NCI-H526 (cell line): Measurements from ENCODE around the gene TES.
"Not testable (repeated sequence)": the region's sequence is repeated elsewhere in the genome, so short reads cannot be mapped to it uniquely, and the experiment has no call there.

Experiments used
- DNase-seq, 2 experiments: peaks; one replicate each; lab custom pipeline; 2025; lab: John Stamatoyannopoulos, UW

TES gene

DNA sequence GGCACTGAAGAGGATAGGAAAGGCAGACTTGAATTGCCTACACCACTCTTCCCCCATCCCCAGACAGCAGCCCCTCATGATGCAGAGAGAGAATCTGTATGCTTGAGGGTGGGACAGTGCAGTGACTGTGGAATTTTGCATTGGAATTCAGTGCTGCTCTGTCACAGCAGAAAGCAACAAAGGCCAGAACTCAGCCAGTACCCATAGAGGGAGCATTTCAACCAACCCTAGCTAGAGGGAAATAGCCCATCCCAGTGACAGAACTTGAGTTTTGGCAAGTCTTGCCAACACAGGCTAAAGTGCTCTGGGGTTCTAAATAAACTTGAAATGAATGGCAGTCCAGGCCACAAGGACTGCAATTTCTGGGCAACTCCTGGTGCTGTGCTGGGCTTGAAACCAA, 80.4 kb downstream of the TES start:
- DNase-seq: no peak

DNA sequence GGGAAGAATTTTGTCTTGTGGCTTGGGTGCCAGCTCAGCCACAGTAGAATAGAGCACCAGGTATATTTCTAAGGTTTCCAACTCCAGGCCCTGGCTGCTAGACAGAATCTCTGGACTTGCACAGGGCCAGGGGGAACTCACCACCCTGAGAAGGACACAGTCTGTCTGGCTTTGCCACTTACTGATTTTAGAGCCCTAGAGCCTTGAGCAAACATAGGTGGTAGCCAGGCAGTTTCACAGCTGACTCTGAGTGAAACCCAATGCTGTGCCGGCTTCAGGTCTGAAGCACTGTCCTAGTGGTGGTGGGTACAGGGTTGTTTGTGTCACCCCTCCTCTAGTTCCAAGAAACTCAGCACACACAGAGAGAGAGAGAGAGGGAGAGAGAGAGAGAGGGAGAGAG, 81.6 kb downstream of the TES start:
- no peak for DNase-seq

DNA sequence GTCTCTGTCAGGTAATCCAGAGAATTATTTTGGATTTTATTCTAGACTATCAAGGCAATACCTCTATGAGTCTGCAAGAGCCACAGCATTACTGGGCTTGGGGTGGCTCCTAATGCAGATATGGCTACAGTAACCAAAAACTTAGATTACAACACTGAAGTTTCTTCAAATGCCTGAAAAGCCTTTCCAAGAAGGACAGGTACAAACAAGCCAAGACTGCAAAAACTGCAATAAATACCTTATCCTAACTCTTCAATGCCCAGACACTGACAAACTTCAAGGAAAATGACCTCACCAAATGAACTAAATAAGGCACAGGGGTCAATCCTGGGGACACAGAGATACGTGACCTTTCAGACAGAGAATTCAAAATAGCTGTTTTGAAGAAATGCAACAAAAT, 82.0 kb downstream of the TES start:
- no peak for DNase-seq

DNA sequence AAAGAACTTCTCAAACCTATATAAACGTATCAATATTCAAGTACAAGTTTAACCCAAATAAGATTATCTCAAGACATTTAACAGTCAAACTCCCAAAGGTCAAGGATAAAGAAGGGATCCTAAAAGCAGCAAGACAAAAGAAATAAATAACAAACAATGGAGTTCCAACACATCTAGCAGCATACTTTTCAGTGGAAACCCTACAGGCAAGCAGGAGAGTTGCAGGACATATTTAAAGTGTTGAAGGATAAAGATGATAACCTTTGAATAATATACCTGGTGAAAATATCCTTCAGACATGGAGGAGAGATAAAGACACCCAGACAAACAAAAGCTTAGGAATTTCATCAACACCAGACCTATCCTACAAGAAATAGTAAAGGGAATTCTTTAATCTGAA, 82.8 kb downstream of the TES start:
- DNase-seq: no peak

DNA sequence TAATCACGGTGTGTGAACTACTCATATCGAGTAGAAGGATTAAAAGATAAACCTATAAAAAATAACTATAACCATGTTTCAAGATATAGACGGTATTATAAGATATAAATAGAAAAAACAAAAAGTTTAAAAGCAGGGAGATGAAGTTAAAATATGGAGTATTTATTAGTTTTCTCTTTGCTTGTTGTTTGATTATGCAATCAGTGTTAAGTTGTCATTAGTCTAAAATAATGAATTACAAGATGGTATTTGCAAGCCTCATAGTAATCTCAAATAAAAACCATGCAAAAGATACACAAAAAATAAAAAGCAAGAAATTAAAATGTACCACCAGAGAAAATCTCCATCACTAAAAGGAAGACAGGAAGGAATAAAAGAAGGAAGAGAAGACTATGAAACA, 83.3 kb downstream of the TES start:
- DNase-seq: no peak

DNA sequence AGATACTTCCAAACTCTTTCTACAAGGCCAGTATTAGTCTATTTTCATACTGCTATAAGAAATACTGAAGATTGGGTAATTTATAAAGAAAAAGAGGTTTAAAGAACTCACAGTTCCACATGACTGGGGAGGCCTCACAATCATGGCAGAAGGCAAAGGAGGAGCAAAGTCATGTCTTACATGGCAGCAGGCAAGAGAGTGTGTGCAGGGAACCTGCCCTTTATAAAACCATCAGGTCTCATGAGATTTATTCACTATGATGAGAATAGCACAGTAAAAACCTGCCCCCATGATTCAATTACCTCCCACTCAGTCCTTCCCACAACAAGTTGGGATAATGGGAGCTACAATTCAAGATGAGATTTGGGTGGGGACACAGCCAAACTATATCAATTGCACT, 85.6 kb downstream of the TES start:
- DNase-seq: not testable (repeated sequence)

DNA sequence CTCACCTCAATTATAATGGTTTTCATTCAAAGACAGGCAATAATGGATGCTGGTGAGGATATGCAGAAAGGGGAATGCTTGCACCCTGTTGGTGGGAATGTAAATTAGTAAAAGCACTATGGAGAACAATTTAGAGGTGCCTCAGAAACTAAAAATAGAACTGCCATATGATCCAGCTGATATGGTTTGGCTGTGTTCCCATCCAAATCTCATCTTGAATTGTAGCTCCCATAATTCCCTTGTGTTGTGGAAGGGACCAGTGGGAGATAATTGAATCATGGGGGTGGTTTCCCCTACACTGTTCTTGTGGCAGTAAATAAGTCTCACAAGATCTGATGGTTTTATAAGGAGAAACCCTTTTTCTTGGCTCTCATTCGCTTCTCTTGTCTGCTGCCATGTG, 87.7 kb downstream of the TES start:
- no peak for DNase-seq

DNA sequence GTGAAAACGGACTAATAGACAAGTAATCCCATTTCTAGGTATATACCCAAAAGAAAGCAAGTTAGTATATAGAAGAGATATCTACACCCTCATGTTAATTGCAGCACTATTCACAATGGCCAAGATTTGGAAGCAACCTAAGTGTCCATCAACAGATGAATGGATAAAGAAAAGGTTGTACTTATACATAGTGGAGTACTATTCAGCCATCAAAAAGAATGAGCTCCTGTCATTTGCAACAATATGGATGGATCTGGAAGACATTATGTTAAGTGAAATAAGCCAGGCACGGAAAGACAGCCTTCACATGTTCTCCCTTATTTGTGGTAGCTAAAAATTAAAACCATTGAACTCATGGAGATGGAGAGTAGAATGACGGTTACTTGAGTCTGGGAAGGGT, 88.2 kb downstream of the TES start:
- DNase-seq: no peak

DNA sequence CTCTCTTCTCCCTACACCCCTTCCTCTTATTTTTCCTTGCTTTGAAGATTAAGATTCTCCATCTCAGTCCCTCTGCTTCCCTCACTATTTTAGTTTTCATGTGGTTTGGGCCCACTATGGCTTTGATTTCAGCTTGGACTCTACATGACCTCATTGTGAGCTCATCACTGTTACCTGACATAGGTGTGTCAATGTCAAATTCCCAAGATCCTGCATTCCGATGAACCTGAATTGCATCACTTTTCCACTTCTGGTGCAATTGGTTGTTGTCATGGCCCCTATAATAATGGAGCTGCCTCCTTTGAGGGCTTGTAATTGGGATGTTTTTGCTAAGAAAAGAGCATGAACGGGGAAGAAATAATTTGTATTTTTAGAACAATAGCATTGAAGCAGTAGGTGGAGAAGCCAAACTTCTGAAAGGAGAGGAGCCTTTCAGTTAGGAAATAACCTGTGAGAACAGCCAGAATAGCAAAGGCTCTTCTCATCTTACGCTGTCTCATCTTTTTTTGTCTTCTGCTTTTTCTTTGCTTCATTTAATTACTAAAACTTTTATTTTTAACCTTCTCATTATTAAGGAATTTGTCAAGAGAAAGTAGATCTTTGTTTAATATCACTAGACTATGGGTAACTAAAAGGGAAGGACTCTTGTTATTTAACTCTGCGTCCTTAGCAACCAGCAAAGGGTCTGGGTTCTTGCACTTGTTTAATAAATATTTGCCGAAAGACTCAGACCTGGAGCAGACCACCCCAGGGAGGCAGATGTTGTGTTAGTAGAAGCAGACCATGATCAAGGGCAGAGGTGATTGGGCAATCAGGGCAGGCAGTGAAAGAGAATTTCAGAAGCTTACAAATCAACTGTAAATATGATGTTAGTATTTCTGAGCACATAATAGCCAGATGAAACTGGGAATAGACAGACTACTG, 95.4 kb downstream of the TES start:
- no peak for DNase-seq

DNA sequence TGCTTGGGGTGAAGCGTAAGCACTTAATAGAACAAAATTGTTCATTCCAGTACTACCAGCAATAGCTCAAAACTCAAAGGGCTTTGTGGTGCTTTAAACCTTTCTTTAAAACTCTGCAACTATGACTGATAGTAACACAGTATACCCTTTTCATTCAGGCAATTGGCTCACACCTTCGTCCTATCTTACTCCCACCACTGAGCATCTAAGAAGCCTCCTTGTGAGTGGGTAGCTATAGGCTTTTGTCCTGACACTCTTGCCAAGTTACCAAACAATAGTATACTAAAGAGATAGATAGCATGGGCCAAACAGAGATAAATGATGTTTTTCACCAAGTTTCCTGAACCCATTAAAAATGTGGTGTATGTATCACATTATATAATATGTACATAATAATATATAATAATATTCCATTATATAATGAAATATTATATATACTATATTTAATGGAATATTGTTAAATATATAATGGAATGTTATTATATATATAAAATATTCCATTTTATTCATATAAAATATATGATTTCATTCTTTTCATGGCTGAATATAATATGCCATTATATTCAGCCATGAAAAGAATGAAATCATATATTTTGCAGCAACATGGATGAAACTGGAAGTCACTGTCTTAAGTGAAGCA, 96.2 kb downstream of the TES start:
- DNase-seq: no peak

DNA sequence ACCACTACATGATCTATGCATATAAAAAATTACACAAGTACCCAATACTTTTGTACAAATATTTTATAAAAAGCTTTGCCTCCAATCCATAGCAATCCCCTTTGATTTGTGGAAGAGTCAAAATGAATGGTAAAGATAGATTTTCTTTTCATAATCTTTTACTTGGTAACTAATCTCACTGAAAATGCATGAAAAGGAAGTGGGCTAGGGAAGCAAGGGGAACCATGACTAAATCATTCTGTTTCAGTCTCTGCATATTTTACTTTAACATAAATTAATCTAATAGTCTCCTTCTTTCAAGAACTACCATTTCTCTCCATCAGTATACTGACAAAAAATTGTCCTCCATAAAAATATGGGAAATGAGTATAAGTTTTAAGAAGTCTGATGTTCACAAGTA, 96.9 kb downstream of the TES start:
- DNase-seq: no peak
